HCT116 (cell line): ENCODE results near the gene KRT7.

ENCODE experiments used
- CEBPB ChIP-seq: IDR thresholded peaks from 2 replicates; pipeline ENCODE4 v1.6.1; 2012; ENCODE audit warnings: low read depth
- CTCF ChIP-seq, 3 experiments: fragments of 200-600 bp in 1 of 3; sonication (generic) in 1 of 3; IDR thresholded peaks in 2 of 3; conservative IDR thresholded peaks in 1 of 3; 2 replicates each; pipeline ENCODE4 v1.5.1; 2012 to 2017; ENCODE audit warnings: low read depth in 2 of 3, low read length in 2 of 3, antibody characterized with exemption in 1 of 3, borderline replicate concordance in 1 of 3, control low read depth in 1 of 3, mild to moderate bottlenecking in 1 of 3, mixed read lengths in 1 of 3, mixed run types in 1 of 3, moderate library complexity in 1 of 3; ENCODE audit not compliant: insufficient read depth in 1 of 3
- EGR1 ChIP-seq: IDR thresholded peaks from 2 replicates; pipeline ENCODE4 v1.6.1; 2012; ENCODE audit warnings: low read depth
- EZH2 ChIP-seq: fragments of 200-600 bp; sonication (generic); IDR thresholded peaks from 2 replicates; pipeline ENCODE4 v1.6.1; 2017; ENCODE audit warnings: antibody characterized with exemption, mixed run types
- POLR2A ChIP-seq: IDR thresholded peaks from 2 replicates; pipeline ENCODE4 v1.7.0; 2011; ENCODE audit warnings: borderline replicate concordance; ENCODE audit not compliant: insufficient read depth, insufficient read length; ENCODE audit errors: extremely low read depth
- POLR2AphosphoS5 ChIP-seq: IDR thresholded peaks from 2 replicates; pipeline ENCODE4 v1.6.1; 2011; ENCODE audit warnings: mild to moderate bottlenecking, low read depth, low read length, moderate library complexity
- RAD21 ChIP-seq: IDR thresholded peaks from 2 replicates; pipeline ENCODE4 v1.6.1; 2012; ENCODE audit warnings: low read depth, mild to moderate bottlenecking
- REST ChIP-seq: IDR thresholded peaks from 2 replicates; pipeline ENCODE4 v1.6.1; 2012; ENCODE audit warnings: low read depth
- TCF7L2 ChIP-seq: IDR thresholded peaks from 2 replicates; pipeline ENCODE4 v1.7.0; 2011; ENCODE audit warnings: borderline replicate concordance, inconsistent platforms; ENCODE audit not compliant: insufficient read depth, insufficient read length; ENCODE audit errors: extremely low read depth
- YY1 ChIP-seq: IDR thresholded peaks from 2 replicates; pipeline ENCODE4 v1.6.1; 2011; ENCODE audit warnings: low read length, low read depth, moderate library complexity, mild to moderate bottlenecking; ENCODE audit not compliant: insufficient replicate concordance; ENCODE audit errors: extremely low read depth
- ZNF274 ChIP-seq: fragments of 200-500 bp; sonication (Bioruptor generic); IDR thresholded peaks from 2 replicates; pipeline ENCODE4 v1.6.1; 2014; ENCODE audit warnings: mild to moderate bottlenecking, low read depth, low read length, inconsistent platforms

- TF ChIP-seq ZNF274, result no peak
- no peak for TF ChIP-seq CTCF (IDR thresholded peaks at IDR 0.05 in 2 of 3, conservative IDR thresholded peaks at IDR 0.05 in 1 of 3; ENCODE audit: borderline replicate concordance in 1 of 3, insufficient read depth in 1 of 3, low read depth in 2 of 3, low read length in 2 of 3)
- no peak for TF ChIP-seq POLR2A
- no peak for TF ChIP-seq REST
- no peak for TF ChIP-seq YY1
- TF ChIP-seq POLR2AphosphoS5, result no peak
- TF ChIP-seq TCF7L2, result no peak
- no peak for TF ChIP-seq RAD21
- no peak for TF ChIP-seq EZH2
- no peak for TF ChIP-seq CEBPB
- TF ChIP-seq EGR1, result no peak
Observed at GRCh38 chr12:52235001-52235764, 2.1 kb downstream of the KRT7 start.
